Measurements from ENCODE around the gene CANT1. TPM values are rescaled to one million over a fixed set of nuclear protein-coding genes. Genes with fewer than 3 reads are reported as not detected.

The CANT1 gene
- total and polyA plus RNA-seq, 9 of the 15 experiments (the other 6 are each of a cell fraction or from before 2014, with no cell fraction given) = 2.7 to 66.4 (median 22.5) TPM

DNA sequence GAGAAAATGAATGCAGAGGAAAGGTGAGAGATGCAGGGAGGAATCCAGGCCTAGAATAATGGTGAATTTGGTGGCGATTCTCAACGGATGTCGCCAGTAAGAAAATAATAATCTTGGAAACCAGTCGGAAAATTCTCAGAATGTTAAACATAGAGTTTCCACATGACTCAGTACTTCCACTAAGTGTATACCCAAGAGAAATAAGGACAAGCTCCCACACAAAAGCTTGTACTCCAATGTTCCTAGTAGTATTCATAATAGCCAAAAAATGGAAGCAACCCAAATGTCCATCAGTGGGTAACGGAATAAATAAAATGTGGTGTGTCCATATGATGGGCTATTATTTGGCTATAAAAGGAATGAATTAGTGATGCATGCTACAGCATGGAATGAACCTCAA is 45.6 kb upstream of the CANT1 start:
- BruUV-seq (replicated peaks) = no TSS peak
- intact Hi-C loops (cut with micrococcal nuclease) (no loop called here), in situ Hi-C loops (cut with MboI) (loop anchor here (25.0 kb wide), 1 partner anchor 332 kb away; no protein-coding TSS in a partner anchor)
- WGBS (ENCODE audit: insufficient coverage, low coverage, missing lambda C conversion rate) = 0% methylated on average over 5 of the region's 5 CpGs
- Histone ChIP-seq H3K4me2 (ENCODE audit: insufficient read depth, low read length) (no peak overlapping the region), H2AFZ (ENCODE audit: low read depth, low read length) (no peak overlapping the region), H3K4me1 (replicated peaks in 1 of 2; ENCODE audit: control insufficient read depth in 2 of 2, insufficient read depth in 2 of 2, low read length in 2 of 2) (peaks cover 0 to 3% of the 10 kb centered on the region in 2 experiments; a peak in 2 of 5 replicates), H3K4me3 (no peak overlapping the region), H3K9me3 (replicated peaks; ENCODE audit: control insufficient read depth, insufficient read depth, low read depth, low read length) (no peaks in the 10 kb centered on the region), H3K79me2 (ENCODE audit: control insufficient read depth, insufficient read depth, low read length) (no peaks in the 10 kb centered on the region), H3K36me3 (ENCODE audit: control insufficient read depth, insufficient read depth, low read length) (no peaks in the 10 kb centered on the region), H3K27me3 (ENCODE audit: control insufficient read depth in 2 of 2, insufficient read depth in 2 of 2, low read length in 2 of 2) (peaks cover 0 to 10% of the 10 kb centered on the region in 2 experiments; a peak in 3 of 5 replicates), H3K9me1 (ENCODE audit: control insufficient read depth, insufficient read depth, low read length) (no peaks in the 10 kb centered on the region), H3K9ac (ENCODE audit: insufficient read depth in 1 of 2, low read depth in 2 of 2, low read length in 2 of 2) (no peak overlapping the region), H3K27ac (ENCODE audit: extremely low read depth, low read depth, low read length) (no peak overlapping the region), H4K20me1 (replicated peaks; ENCODE audit: control insufficient read depth, insufficient read depth, low read length) (no peaks in the 10 kb centered on the region)
- ChIA-PET POLR2A (no interaction called here), CTCF (ENCODE audit: low intra/inter-chr PET ratio) (no interaction called here)
- DNase-seq (ENCODE audit: extremely low read depth in 1 of 4, low spot score in 3 of 4) (no peak), ATAC-seq (no peak), FAIRE-seq (no peak)
- TF ChIP-seq, protein P1, sequence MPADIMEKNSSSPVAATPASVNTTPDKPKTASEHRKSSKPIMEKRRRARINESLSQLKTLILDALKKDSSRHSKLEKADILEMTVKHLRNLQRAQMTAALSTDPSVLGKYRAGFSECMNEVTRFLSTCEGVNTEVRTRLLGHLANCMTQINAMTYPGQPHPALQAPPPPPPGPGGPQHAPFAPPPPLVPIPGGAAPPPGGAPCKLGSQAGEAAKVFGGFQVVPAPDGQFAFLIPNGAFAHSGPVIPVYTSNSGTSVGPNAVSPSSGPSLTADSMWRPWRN (IDR thresholded peaks at IDR 0.05; ENCODE audit: low read depth) = no peak
- TF ChIP-seq CEBPG (CRISPR knock-in tag; IDR thresholded peaks at IDR 0.05) (no peak), CEBPG (tag; conservative IDR thresholded peaks at IDR 0.05 in 1 of 2, IDR thresholded peaks at IDR 0.05 in 1 of 2) (no peak), C11orf30 (IDR thresholded peaks at IDR 0.05; ENCODE audit: low read depth) (no peak), STAT5B (CRISPR knock-in tag; IDR thresholded peaks at IDR 0.05) (no peak), ZNF695 (CRISPR knock-in tag; IDR thresholded peaks at IDR 0.05) (no peak), ASH1L (IDR thresholded peaks at IDR 0.05; ENCODE audit: borderline replicate concordance, low read depth, partially characterized antibody) (no peak), RBBP5 (IDR thresholded peaks at IDR 0.05; ENCODE audit: borderline replicate concordance, insufficient read depth, low read length, poor library complexity, severe bottlenecking) (no peak), MCM3 (IDR thresholded peaks at IDR 0.05) (no peak), ETV6 (IDR thresholded peaks at IDR 0.05; ENCODE audit: borderline replicate concordance in 1 of 2, low read depth in 2 of 2, low read length in 1 of 2) (no peak), ETV6 (CRISPR knock-in tag; IDR thresholded peaks at IDR 0.05; ENCODE audit: borderline replicate concordance) (no peak)
- TF ChIP-seq, protein P2, sequence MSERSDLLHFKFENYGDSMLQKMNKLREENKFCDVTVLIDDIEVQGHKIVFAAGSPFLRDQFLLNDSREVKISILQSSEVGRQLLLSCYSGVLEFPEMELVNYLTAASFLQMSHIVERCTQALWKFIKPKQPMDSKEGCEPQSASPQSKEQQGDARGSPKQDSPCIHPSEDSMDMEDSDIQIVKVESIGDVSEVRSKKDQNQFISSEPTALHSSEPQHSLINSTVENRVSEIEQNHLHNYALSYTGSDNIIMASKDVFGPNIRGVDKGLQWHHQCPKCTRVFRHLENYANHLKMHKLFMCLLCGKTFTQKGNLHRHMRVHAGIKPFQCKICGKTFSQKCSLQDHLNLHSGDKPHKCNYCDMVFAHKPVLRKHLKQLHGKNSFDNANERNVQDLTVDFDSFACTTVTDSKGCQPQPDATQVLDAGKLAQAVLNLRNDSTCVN (CRISPR knock-in tag; IDR thresholded peaks at IDR 0.05) = no peak
